HG03060 (cell line): ENCODE measurements around the gene CACNB3.

Experiments used
- ATAC-seq: cut with Tn5 transposase; IDR thresholded peaks from one replicate; pipeline ENCODE4 v1.9.1; 2021; ENCODE audit warnings: low read depth, moderate number of reproducible peaks; ENCODE audit not compliant: unreplicated experiment

CACNB3 gene

DNA sequence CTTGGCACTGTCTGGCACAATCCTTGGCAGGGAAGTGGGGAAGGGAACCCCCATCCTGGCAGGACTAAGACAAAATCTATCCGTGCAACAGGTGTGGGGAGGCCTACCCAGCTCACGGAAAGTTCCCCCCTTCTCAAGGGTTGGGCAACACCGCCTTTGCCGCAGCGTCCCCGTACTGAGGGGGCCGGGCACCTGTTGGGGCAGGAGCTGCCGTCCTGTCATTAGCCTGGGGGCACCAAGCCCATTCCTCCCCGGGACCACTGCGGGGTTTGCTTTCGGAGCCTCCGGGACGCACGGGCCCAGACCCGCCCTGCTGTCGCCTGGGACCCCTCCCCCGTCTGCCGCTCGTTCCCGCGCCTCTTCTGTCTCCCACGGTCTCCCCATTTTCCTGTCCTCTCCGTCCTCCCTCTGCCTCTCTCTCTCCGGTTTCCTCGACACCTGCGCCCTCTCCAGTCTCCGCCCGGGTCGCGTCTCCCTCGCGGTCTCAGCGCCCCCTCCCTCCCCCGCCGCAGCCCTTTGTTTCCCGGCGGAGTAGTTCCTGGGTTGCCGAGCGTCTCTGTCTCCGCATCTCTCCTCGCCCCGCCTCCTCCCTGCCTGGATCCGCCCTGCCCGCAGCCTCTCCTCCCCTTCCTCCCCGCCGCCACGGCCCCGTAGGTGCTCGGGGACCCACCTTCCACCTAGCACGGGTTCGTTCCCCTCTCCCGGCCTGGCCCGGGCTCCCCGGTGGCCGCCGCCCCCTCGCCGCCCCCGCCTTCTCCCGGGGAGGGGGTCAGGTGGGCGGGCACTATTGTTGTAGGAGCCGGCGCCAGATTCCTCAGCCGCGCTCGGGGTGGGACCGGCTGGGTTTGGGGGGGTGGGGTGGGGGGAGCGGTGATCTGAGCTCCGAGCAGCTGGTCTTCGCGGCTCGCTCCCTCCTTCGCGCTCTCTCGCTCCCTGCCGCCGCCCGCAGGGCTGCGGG, at the start of gene CACNB3:
Gene CACNB3, plus strand, starts transcription at position 624 of the 958 bp plus-strand sequence. CDS start 434 bp downstream, outside the sequence.
- no peak for ATAC-seq

DNA sequence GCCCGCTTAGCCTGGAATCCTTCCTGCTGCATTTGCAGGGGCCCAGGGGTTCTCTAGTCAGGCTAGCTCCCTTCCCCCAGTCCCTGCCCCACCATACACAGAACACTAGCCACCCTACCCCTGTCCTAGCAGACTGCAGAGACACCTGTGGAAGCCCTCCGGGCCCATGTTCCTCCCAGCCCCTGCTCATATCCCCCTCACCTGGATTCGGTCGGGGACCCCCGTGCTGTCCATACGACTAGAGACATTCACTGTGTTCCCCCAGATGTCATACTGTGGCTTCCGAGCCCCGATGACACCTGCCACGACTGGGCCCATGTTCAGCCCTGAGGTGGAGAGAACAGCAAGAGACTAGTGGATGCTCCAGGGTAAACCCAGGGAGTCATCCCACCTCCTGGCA, 49.6 kb upstream of the CACNB3 start:
- ATAC-seq: no peak

DNA sequence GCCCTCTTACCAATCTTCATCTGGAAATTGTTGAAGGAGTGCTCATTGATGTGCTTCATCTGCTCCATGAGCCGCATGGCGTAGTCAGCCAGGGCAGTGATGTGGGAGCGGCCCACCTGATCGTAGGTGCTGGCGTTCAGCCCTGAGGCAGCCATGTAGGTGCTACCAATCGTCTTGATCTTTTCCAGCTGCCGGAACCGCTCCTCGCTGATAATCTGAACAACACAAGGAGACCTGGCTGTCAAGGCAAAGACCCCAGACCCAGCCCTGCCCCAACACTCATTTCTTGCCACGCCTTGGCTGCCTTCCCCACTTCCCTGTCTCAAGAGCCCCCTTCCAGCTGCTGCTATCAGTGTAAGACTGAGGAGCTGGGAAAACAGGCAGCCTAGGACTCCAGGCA, 47.5 kb upstream of the CACNB3 start:
- no peak for ATAC-seq

DNA sequence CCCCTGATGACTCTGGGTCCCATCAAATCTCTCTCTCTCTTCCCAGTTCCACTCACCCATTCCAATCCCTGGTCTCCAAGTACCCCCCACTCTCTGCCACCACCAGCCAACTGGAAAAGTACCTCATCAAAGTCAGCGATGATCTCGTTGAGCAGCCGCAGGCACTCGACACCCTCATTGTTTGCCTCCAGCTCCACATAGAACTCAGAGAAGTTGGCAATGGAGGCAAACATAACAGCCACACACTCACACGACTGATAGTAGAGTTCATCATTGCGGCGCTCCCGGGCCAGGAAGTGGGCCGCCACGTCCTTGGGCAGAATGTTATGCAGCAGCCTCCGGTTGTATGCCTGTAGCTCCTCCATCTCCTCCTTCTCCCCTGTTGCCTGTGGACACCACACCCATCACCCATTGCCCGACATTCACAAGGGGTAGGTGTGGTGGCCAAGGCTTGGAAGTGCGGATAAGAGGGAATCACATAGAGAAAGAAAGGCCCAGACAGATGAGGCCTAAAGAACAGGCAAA, 46.6 kb upstream of the CACNB3 start:
- no peak for ATAC-seq

DNA sequence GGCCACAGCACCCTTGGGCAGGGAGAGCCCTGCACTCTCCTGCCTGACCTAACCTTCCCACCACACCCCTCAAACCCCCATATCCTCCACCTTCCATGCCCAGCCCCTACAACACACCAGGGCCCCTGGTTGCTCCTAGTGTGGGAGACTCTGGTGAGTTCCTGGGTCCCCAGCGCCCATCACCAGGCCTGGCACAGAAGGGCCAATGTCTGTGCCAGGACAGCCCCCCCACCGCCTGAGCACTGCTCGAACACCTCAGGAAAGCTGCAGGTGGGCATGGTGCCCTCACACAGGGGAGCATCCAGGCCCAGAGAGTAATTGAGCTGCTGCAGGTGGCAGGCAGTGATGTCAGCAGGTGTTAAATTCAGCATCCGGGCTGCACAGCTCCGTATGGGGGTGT, 44.6 kb upstream of the CACNB3 start:
- no peak for ATAC-seq

DNA sequence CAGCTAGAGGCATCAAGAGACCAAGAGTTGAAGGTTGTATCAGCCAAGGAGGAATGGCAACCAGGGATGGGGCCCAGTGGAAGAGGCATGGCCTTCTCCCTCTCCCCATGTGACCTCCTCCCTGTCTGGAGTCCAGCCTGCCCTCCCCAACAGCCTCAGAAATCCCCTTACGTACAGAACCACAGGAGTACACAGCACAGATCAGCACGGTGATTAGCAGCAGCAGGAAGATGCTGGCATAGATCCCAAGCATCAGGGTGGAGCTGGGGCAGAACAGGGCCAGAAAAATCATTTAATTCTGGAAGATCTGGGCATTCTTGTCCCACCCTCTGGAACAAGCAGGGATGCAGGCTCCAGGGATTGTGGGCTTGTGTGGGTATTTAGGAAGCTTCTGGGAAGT, 43.8 kb upstream of the CACNB3 start:
- no peak for ATAC-seq

DNA sequence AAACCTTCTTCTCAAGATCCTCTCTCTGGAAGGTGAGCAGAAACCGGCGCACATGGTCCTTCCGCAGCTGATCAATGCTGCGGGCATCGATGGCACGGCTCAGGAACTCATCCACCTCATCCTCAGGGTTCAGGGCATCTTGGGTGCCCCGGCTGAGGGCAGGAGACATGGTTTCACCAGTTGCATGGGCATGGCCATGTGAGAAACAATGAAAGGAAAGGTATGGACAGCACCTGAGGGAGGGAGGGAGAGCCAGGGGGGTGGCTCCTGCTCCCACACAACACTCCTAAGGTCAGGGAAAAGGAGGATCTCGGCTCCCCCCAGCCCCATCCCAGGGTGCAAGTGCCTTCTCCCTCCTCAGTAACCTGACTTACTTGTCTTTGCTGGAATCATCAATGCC, 43.0 kb upstream of the CACNB3 start:
- ATAC-seq: no peak

DNA sequence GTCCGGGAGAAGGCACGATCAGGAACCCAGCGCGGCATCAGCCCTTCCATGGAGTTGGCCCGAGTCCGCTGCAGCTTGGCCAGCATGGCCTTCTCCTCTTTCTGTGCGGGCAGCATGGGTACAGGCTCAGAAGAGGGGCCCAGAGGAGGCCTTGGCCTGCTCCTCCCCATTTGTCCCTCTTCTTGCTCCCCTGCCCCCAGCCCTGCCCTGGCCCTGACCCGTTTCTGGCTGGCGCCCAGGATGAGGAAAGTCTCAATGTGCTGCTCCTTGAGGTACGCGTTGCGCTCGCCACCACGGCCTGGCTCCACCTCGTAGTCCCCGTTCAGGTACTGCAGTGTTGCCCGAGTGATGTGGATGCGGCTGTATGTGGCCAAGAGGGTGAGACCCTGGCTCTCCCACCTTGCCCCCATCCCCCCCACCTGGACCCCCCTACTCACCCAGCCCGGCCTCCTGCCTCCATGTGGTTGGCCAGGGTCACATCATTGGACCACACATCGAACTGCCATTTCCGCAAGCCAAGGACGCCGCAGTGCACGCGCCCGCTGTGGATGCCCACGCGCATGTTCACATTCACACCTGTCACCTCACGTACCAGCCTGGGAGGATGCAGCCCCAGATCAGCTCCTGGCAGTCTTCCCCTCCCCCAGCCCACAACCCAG, 42.2 kb upstream of the CACNB3 start:
- no peak for ATAC-seq

DNA sequence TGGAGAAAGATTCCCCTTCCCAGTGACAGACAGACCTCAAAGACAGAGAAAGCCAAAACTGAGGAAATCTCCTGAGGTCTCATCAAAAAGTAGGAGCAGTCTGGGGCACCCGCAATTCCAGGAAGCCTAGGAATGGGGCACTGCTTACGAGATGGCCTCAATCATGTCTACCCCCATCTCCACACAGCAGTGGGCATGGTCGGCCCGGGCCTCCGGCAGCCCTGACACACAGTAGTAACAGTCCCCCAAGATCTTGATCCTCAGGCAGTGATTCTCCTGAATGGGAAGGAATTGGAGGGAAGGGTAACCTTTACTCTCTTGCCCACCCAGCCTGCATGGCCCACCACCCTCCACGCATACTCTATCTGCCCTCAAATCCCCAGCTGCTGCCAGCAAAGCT, 41.3 kb upstream of the CACNB3 start:
- ATAC-seq: no peak

DNA sequence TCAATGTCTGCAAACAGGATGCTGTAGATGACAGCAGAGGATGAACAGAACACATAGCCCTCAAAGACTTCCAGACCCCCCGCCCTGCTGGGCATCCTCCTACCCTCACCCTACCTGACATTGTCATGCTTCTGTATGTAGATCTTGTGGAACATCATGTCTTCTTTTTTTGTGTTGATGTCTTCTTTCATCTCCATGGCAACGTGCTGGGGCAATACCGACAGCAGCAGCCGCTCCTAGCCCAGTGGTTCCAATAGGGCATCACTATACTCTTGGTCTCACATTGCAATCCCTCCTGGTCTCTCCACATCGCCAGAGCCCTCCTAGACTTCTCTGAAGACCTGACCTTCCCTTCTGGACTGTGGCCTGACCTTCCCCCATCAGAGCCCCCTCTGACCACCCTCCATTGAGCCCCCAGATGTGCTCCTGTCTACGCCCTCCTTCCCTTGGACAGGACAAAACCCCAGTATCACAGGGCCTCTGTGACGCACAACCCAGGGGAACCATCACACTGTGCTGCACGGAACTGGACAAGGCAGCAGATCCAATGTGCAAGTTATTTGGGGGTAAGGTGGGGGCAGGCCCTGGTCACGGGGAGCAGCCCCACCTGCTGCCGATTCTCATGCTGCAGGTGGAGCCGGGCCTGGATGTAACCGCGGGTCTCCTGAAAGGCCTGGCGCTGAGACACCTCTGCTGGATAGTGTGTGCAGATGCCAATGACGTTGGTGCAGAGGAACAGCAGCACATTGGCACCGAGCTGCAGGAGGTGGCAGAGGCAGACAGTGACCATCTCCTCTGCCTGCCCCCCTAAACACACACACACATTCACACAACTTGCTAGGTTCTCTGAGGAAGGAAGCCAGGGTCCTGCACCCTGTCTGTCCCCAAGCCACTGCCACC, 40.5 kb upstream of the CACNB3 start:
- ATAC-seq: no peak

DNA sequence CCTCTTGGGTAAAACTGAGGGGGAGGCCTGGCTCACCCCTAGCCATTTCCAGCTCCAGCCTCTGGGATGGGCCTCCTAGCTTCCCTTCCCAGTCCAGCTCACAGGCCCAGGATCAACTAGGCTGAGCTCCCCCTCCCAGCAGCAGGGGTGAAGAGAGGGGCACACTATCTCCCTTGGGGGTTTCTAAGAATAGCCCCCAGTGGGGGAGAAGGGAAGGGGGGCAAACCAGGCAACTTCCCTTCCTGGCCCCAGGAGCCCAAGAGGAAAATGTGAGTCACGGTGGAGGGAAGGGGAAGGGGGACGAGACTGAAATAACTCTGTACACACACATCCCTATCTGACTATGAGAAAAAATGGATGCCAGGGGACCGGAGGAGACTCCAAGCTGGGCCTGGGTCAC, 38.4 kb upstream of the CACNB3 start:
- no peak for ATAC-seq

DNA sequence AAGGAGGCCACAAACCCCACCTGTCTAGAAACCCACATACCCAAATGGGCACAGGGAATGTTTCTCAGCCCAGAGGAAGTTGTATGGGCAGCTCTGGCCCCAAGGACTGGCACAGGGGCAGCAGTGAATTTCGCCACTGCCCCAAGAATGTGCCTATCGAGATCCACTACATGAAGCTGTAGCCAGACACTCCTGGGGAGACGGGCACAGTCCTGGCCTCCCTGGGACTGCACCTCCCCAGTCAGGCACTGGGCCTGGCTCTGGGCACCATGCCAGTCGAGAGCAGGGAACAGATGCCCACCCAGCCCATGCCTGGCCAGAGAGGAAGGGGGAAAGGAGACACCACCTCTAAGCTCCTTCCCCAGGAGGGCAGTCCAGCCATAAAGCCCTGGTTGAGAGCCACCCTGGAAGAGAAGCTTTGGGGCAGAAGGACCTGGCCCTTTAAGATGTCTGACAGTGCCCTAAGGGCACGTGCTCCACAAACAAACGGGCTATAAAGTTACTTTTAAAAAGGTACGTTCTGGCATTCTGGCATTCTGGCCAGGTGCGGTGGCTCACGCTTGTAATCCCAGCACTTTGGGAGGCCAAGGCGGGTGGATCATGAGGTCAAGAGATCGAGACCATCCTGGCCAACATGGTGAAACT, 37.8 kb upstream of the CACNB3 start:
- ATAC-seq: no peak

DNA sequence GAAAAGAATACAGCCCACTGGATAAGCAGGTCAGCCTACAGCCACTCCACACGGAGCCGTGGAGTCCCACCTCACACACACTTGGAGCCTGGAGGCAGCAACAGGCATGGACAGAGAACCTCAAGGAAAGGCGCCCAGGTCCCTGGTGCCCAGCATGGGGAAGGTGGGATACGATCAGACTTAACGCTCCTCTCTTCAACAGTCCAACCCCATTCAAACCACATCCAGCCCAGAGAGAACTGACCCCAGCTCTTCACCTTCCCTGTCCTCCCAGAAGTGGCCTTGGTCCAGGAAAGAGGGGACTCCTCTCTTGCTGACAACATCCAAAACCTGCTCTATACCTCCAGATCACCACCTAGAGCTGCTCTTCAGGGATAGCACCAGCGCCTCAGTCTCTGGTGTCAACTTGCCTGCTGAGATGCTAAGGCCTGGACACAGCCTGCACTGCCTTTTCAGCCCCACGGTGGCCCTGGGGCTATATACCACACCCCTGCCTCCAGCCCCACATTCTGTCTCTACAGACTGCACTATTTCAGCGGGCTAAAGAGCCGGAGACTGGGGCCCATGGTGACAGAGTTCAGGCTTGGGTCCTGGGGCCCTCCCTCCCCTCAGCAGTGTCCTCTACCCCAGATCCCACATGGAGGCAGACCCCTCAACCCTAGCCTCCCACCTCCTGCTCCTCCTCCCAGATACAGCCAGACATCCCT, 36.4 kb upstream of the CACNB3 start:
- no peak for ATAC-seq

DNA sequence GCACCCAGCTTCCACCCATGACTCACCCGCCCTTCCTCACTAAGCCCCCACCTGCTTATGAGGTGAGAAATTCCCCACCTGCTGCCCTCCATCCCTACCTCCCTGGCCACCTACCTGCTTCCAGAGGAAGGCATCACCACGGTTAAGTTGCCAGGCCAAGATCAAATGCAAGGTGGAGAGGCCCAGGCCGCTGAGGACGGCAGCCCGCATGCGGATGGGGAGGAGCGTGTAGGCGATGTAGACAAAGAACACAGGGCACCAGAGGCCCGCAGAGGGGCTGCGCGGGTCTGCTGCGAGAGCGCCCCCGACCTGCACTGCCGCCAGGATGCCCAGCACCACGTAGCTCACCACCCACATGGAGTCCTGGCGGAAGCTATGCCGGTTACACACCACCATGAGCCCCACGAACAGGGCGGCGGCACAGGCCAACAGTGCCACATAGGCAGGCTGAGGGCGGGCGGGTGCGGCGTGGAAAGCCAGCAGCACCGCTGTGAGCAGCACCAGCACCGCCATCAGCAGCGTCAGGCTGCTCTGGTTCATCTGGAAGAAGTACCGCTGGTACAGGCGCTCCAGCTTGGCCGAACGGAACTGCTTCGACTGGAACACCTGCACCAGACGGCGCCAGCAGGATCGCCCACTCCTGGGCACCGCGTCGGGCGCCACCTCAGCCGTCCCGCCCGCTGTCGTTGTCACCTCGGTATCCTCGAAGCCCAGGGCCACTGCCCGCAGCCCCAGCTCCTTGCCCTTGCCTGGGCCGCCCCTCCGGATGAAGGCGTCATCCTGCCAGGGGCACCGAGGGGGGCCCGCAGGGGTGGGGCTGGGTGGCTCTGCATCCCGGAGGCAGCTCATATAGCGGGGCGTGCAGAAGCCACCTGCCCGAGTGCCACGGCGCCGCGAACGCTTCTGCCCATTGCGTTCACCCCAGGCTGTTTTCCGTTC, 35.6 kb upstream of the CACNB3 start:
- ATAC-seq: no peak

DNA sequence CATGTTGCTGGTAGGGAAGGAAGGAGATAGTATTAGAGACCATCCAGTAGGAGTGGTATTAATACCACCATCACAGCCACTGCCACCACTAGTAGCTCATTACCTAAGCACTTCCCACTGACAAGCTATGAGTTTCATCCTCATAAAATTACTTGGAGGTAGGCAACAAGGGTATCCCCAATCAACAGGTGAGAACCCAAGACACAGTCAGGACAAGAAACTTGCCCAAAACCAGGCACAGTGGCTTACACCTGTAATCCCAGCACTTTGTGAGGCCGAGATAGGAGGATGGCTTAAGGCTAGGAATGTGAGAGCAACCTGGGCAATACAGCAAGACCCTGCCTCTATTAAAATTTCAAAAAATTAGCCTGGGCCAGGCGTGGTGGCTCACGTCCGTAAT, 34.9 kb upstream of the CACNB3 start:
- ATAC-seq: no peak

DNA sequence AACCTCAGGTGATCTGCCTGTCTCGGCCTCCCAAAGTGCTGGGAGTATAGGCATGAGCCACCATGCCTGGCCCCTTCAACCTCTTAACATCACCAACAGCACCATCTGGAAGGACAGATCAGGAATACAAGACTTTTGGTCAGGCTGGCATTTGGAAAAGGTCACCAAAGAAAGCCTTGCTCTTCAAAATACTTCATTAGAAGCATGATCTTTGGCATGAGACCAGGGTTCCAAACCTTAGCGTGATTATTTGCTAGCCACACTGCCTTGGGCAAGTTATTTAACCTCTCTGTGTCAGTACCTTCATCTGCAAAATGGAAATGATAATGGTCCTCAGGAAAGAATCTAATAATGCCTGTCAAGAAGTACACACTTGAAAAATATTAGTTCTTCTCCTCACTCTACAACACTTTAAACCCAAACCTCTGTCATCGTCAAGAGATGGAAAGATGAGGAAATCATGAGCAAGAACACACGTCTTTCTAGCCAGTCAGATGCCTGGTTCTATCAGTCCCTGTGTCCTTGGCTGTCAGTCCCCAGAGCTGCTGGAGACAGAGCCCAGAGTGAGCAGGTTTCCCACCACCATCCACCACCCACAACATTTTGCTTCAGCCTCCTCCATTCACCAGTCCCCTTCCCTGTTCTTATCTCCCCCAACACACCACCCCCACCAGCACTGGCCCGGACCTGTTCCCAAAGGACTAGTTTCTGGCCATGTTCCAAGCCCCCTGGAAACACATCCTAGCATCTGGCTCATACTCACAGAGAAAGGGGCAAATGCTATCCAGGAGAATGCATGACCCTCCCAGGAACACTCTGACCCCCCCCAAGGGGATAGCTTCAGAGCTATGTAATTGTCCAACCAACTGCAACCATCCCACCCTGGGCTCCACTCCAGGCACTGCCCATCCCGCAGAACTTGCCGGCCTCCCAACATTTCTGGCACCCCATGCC, 31.4 kb upstream of the CACNB3 start:
- no peak for ATAC-seq

DNA sequence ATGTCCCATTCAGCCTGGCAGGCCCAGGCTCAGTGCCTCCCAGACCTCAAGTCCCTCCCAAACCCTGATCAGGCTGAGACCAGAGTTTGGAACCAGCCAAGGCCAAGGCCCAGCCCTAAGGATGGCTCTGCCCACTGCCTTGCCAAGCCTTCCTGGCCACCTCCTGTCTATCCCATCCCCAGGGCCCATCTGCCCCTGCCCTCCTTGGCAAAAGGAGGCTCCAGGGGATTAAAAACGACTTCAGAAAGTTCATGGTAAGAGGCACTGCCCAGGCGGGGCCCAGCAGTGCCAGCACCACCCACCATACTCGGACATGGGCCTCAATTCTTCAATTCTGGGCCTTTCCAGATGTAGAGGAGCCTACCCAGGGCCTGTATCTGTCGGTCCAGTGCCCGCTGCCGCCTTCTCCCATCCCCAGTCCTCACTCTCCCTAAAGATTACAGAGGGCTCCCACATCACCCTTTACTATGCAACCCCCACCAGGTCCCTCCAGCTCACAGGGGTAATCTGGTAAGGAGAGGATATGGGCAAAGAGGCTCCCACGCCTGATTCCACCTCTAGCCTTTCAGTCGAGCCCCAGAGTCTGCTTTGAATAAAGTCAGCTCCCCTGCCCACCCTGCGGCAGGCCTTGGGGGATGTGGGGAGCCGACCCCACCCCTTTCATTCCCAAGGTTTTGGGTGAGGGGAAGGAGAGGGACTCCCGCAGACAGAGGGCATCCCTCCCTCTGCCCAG, 30.3 kb upstream of the CACNB3 start:
- ATAC-seq: no peak
